NCI-H2196 treated with DMSO at 0.1 percent for 48 hours (cell line): ENCODE measurements around the gene ZSCAN31.
"Not testable (repeated sequence)": the region's sequence is repeated elsewhere in the genome, so short reads cannot be mapped to it uniquely, and the experiment has no call there.

Experiments used
- DNase-seq: peaks from one replicate; lab custom pipeline; 2025; ENCODE audit not compliant: unreplicated experiment; lab: John Stamatoyannopoulos, UW

Gene ZSCAN31

GRCh38 chr6:28323813-28324424, 12.0 kb downstream of the ZSCAN31 start:
- DNase-seq: no peak

GRCh38 chr6:28322661-28323060, 13.3 kb downstream of the ZSCAN31 start:
- DNase-seq: no peak

GRCh38 chr6:28317866-28318265, 18.1 kb downstream of the ZSCAN31 start:
- DNase-seq: not testable (repeated sequence)

GRCh38 chr6:28315628-28316027, 20.3 kb downstream of the ZSCAN31 start:
- no peak for DNase-seq

- DNase-seq: no peak
Observed at GRCh38 chr6:28312939-28313338, 23.0 kb downstream of the ZSCAN31 start.

GRCh38 chr6:28311139-28311823, 24.7 kb downstream of the ZSCAN31 start:
- no peak for DNase-seq

GRCh38 chr6:28306363-28306762, 29.6 kb downstream of the ZSCAN31 start:
- not testable (repeated sequence) for DNase-seq

GRCh38 chr6:28303570-28303969, 32.4 kb downstream of the ZSCAN31 start:
- DNase-seq: no peak

GRCh38 chr6:28296520-28297060, 39.4 kb downstream of the ZSCAN31 start:
- DNase-seq: no peak

GRCh38 chr6:28295326-28295725, 40.6 kb downstream of the ZSCAN31 start:
- DNase-seq: no peak

- DNase-seq: no peak
Observed at GRCh38 chr6:28291573-28291972, 44.4 kb downstream of the ZSCAN31 start.

GRCh38 chr6:28282926-28283325, 53.0 kb downstream of the ZSCAN31 start:
- DNase-seq: no peak

- peak; percentile 40 for DNase-seq
Observed at GRCh38 chr6:28281288-28282064, 54.5 kb downstream of the ZSCAN31 start, which contains the start of gene PGBD1. Gene PGBD1, plus strand, starts transcription at chr6:28281572. Its CDS starts 2,242 bp downstream, at chr6:28283814.

GRCh38 chr6:28280595-28281287, 55.2 kb downstream of the ZSCAN31 start:
- DNase-seq: no peak

- DNase-seq: no peak
Observed at GRCh38 chr6:28277746-28278145, 58.2 kb downstream of the ZSCAN31 start.

- no peak for DNase-seq
Observed at GRCh38 chr6:28274888-28275287, 61.1 kb downstream of the ZSCAN31 start.
